GM12878 (cell line): Measurements from ENCODE around the gene BICDL2. TPM values are rescaled to one million over a fixed set of nuclear protein-coding genes. Genes with fewer than 3 reads are reported as not detected.

ENCODE experiments used
- CHD4 ChIP-seq: fragments of 200-600 bp; sonication (generic); IDR thresholded peaks from 2 replicates; pipeline ENCODE4 v1.6.1; 2016; ENCODE audit warnings: mild to moderate bottlenecking
- CREM ChIP-seq: IDR thresholded peaks from 2 replicates; pipeline ENCODE4 v1.6.1; 2014; ENCODE audit warnings: antibody characterized with exemption, low read depth
- FOS ChIP-seq: IDR thresholded peaks from 3 replicates; pipeline ENCODE4 v1.6.1; 2011; ENCODE audit warnings: borderline replicate concordance; ENCODE audit not compliant: insufficient read length; ENCODE audit errors: extremely low read depth
- GATAD2B ChIP-seq: fragments of 450-650 bp; conservative IDR thresholded peaks from 2 replicates; pipeline ENCODE4 v1.6.1; 2017; ENCODE audit warnings: low read depth, mild to moderate bottlenecking, moderate library complexity
- HCFC1 ChIP-seq: fragments of 150-350 bp; IDR thresholded peaks from 2 replicates; pipeline ENCODE4 v1.6.1; 2014; ENCODE audit warnings: low read length
- HDAC6 ChIP-seq: fragments of 200-600 bp; sonication (generic); IDR thresholded peaks from one replicate; pipeline ENCODE4 v1.8.0; 2017; ENCODE audit warnings: antibody characterized with exemption; ENCODE audit not compliant: unreplicated experiment
- IKZF2 ChIP-seq, 2 experiments: fragments of 450-650 bp; IDR thresholded peaks; 2 replicates each; pipeline ENCODE4 v1.6.1; 2017; ENCODE audit warnings: mild to moderate bottlenecking in 2 of 2, moderate library complexity in 2 of 2
- NFYA ChIP-seq: IDR thresholded peaks from 2 replicates; pipeline ENCODE4 v1.6.1; 2011; ENCODE audit warnings: low read depth, mild to moderate bottlenecking, low read length, improper control_type of control experiment, borderline replicate concordance
- POLR2A ChIP-seq: IDR thresholded peaks from 2 replicates; pipeline ENCODE4 v1.6.1; 2011; ENCODE audit warnings: low read depth, mild to moderate bottlenecking, low read length
- WRNIP1 ChIP-seq: IDR thresholded peaks from 2 replicates; pipeline ENCODE4 v1.6.1; 2011; ENCODE audit warnings: low read depth, low read length, improper control_type of control experiment, borderline replicate concordance
- ZNF384 ChIP-seq: IDR thresholded peaks from 2 replicates; pipeline ENCODE4 v1.6.1; 2012; ENCODE audit warnings: low read depth, mild to moderate bottlenecking, low read length, improper control_type of control experiment, borderline replicate concordance
- polyA plus RNA-seq, 11 experiments: library from polyadenylated mRNA; depleted of rRNA in 4 of 11; unstranded in 6 of 11; stranded (reverse) in 5 of 11; fragments of >200 nt; fragmentation: Nextera tagmentation in 4 of 11; fragmentation: Illumina TruSeq in 1 of 11; extraction: Ambion mirVana in 4 of 11; extraction: Trizol in 1 of 11; gene quantifications; 1 replicate in 1 of 11; 2 replicates in 10 of 11; pipeline versions ENCODE4 v1.2.1 to v1.2.3, GENCODE V29; 2011 to 2016; ENCODE audit warnings: inconsistent platforms in 2 of 11, missing spikeins in 2 of 11, low read depth in 1 of 11
- total RNA-seq, 4 experiments: library from RNA; depleted of rRNA in 3 of 4; stranded (reverse); fragments of >200 nt in 3 of 4; fragmentation: Illumina TruSeq in 1 of 4; extraction: Trizol in 1 of 4; gene quantifications; 2 replicates each; pipeline versions ENCODE4 v1.2.1 to v1.2.3, GENCODE V29; 2013 to 2021
- TF ChIP-seq, protein P1 (sequence below): IDR thresholded peaks from 2 replicates; pipeline ENCODE4 v1.6.1; 2012; ENCODE audit warnings: improper control_type of control experiment, low read depth, low read length; ENCODE audit not compliant: insufficient replicate concordance
- TF ChIP-seq, protein P2 (sequence below): fragments of 450-650 bp; IDR thresholded peaks from 2 replicates; pipeline ENCODE4 v1.6.1; 2017; ENCODE audit warnings: low read depth, mild to moderate bottlenecking, moderate library complexity
- TF ChIP-seq, protein P3 (sequence below): IDR thresholded peaks from 2 replicates; pipeline ENCODE4 v1.6.1; 2011; ENCODE audit warnings: borderline replicate concordance, low read depth, mild to moderate bottlenecking, moderate library complexity, low read length; ENCODE audit not compliant: insufficient read depth, poor library complexity, severe bottlenecking
- TF ChIP-seq, protein P4 (sequence below): fragments of 450-650 bp; formaldehyde crosslinking; IDR thresholded peaks from 2 replicates; pipeline ENCODE4 v1.4.0; 2020; ENCODE audit warnings: mild to moderate bottlenecking, moderate library complexity
- TF ChIP-seq, protein P5 (sequence below): IDR thresholded peaks from 2 replicates; pipeline ENCODE4 v1.6.1; 2012; ENCODE audit warnings: low read depth, low read length, improper control_type of control experiment

BICDL2 gene
- total and polyA plus RNA-seq, 10 of the 15 experiments (the other 5 are each of a cell fraction or from before 2014, with no cell fraction given) = not detected

DNA sequence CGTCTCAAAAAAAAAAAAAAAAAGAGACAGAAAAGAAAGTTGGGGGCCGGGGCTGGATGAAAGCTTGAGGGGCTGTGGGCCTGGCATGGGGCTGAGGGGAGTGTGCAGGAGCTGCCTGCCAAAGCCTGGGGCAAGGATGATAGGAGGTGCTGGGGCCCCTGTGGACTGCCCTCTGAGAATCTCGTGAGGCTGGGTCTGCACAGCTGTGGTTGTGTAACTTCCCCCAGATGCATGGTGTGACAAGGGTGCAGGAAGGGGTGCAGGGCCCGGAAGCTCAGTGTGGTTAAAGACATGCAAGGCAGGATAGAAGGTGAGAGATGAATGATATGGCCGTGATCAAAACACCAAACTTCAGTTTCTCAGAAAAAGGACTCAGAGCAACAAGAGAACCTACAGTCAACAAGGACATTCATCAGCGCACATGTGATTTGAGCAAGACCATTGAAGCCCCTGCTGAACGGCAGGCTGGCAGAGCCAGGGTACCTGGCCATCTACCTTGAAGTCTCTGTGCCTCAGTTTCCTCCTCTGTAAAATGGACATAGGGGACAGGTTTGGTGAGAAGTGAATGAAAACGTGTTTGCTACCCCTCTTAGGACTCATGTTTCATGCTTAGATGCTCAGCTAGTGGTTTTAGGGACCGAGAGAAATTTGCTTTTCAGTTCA is 38.2 kb upstream of the BICDL2 start (continued):
- no peak for TF ChIP-seq ZNF384
- peak; percentile 64 for TF ChIP-seq POLR2A
- no peak for TF ChIP-seq HDAC6
- TF ChIP-seq, protein P1, sequence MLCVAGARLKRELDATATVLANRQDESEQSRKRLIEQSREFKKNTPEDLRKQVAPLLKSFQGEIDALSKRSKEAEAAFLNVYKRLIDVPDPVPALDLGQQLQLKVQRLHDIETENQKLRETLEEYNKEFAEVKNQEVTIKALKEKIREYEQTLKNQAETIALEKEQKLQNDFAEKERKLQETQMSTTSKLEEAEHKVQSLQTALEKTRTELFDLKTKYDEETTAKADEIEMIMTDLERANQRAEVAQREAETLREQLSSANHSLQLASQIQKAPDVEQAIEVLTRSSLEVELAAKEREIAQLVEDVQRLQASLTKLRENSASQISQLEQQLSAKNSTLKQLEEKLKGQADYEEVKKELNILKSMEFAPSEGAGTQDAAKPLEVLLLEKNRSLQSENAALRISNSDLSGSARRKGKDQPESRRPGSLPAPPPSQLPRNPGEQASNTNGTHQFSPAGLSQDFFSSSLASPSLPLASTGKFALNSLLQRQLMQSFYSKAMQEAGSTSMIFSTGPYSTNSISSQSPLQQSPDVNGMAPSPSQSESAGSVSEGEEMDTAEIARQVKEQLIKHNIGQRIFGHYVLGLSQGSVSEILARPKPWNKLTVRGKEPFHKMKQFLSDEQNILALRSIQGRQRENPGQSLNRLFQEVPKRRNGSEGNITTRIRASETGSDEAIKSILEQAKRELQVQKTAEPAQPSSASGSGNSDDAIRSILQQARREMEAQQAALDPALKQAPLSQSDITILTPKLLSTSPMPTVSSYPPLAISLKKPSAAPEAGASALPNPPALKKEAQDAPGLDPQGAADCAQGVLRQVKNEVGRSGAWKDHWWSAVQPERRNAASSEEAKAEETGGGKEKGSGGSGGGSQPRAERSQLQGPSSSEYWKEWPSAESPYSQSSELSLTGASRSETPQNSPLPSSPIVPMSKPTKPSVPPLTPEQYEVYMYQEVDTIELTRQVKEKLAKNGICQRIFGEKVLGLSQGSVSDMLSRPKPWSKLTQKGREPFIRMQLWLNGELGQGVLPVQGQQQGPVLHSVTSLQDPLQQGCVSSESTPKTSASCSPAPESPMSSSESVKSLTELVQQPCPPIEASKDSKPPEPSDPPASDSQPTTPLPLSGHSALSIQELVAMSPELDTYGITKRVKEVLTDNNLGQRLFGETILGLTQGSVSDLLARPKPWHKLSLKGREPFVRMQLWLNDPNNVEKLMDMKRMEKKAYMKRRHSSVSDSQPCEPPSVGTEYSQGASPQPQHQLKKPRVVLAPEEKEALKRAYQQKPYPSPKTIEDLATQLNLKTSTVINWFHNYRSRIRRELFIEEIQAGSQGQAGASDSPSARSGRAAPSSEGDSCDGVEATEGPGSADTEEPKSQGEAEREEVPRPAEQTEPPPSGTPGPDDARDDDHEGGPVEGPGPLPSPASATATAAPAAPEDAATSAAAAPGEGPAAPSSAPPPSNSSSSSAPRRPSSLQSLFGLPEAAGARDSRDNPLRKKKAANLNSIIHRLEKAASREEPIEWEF = no peak
- TF ChIP-seq FOS = no peak
- peak in 1 of 2 experiments; percentile 22; a peak in 2 of 4 replicates for TF ChIP-seq IKZF2 (IDR thresholded peaks at IDR 0.05)
- no peak for TF ChIP-seq HCFC1
- TF ChIP-seq NFYA = no peak
- TF ChIP-seq WRNIP1 = no peak
- peak; percentile 74; the same call in 1 of the 2 replicates for TF ChIP-seq CREM
- no peak for TF ChIP-seq CHD4
- TF ChIP-seq GATAD2B = no peak
- TF ChIP-seq, protein P2, sequence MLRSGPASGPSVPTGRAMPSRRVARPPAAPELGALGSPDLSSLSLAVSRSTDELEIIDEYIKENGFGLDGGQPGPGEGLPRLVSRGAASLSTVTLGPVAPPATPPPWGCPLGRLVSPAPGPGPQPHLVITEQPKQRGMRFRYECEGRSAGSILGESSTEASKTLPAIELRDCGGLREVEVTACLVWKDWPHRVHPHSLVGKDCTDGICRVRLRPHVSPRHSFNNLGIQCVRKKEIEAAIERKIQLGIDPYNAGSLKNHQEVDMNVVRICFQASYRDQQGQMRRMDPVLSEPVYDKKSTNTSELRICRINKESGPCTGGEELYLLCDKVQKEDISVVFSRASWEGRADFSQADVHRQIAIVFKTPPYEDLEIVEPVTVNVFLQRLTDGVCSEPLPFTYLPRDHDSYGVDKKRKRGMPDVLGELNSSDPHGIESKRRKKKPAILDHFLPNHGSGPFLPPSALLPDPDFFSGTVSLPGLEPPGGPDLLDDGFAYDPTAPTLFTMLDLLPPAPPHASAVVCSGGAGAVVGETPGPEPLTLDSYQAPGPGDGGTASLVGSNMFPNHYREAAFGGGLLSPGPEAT = peak; percentile 59; the same call in 1 of the 2 replicates
- TF ChIP-seq, protein P3, sequence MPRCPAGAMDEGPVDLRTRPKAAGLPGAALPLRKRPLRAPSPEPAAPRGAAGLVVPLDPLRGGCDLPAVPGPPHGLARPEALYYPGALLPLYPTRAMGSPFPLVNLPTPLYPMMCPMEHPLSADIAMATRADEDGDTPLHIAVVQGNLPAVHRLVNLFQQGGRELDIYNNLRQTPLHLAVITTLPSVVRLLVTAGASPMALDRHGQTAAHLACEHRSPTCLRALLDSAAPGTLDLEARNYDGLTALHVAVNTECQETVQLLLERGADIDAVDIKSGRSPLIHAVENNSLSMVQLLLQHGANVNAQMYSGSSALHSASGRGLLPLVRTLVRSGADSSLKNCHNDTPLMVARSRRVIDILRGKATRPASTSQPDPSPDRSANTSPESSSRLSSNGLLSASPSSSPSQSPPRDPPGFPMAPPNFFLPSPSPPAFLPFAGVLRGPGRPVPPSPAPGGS = no peak
- TF ChIP-seq, protein P4, sequence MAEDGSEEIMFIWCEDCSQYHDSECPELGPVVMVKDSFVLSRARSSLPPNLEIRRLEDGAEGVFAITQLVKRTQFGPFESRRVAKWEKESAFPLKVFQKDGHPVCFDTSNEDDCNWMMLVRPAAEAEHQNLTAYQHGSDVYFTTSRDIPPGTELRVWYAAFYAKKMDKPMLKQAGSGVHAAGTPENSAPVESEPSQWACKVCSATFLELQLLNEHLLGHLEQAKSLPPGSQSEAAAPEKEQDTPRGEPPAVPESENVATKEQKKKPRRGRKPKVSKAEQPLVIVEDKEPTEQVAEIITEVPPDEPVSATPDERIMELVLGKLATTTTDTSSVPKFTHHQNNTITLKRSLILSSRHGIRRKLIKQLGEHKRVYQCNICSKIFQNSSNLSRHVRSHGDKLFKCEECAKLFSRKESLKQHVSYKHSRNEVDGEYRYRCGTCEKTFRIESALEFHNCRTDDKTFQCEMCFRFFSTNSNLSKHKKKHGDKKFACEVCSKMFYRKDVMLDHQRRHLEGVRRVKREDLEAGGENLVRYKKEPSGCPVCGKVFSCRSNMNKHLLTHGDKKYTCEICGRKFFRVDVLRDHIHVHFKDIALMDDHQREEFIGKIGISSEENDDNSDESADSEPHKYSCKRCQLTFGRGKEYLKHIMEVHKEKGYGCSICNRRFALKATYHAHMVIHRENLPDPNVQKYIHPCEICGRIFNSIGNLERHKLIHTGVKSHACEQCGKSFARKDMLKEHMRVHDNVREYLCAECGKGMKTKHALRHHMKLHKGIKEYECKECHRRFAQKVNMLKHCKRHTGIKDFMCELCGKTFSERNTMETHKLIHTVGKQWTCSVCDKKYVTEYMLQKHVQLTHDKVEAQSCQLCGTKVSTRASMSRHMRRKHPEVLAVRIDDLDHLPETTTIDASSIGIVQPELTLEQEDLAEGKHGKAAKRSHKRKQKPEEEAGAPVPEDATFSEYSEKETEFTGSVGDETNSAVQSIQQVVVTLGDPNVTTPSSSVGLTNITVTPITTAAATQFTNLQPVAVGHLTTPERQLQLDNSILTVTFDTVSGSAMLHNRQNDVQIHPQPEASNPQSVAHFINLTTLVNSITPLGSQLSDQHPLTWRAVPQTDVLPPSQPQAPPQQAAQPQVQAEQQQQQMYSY = no peak
- TF ChIP-seq, protein P5, sequence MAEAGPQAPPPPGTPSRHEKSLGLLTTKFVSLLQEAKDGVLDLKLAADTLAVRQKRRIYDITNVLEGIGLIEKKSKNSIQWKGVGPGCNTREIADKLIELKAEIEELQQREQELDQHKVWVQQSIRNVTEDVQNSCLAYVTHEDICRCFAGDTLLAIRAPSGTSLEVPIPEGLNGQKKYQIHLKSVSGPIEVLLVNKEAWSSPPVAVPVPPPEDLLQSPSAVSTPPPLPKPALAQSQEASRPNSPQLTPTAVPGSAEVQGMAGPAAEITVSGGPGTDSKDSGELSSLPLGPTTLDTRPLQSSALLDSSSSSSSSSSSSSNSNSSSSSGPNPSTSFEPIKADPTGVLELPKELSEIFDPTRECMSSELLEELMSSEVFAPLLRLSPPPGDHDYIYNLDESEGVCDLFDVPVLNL = no peak
